Breast epithelium (tissue), 3 donors: ENCODE measurements around the gene POMZP3.
"Not testable (repeated sequence)": the region's sequence is repeated elsewhere in the genome, so short reads cannot be mapped to it uniquely, and the experiment has no call there.

Experiments used
- POLR2A ChIP-seq: fragments of 450-650 bp; IDR thresholded peaks from one replicate; pipeline ENCODE4 v1.6.1; 2016; ENCODE audit warnings: antibody characterized with exemption, mild to moderate bottlenecking, moderate library complexity
- POLR2AphosphoS5 ChIP-seq, 3 donors: sonication (generic); formaldehyde crosslinking; IDR thresholded peaks; one replicate each; pipeline ENCODE4 v1.6.1; 2017; ENCODE audit warnings: antibody characterized with exemption in 3 of 3
- TF ChIP-seq, protein P1 (sequence below), 3 donors: fragments of 450-650 bp; IDR thresholded peaks; one replicate each; pipeline ENCODE4 v1.5.1; 2016 to 2017; ENCODE audit warnings: antibody characterized with exemption in 3 of 3, mild to moderate bottlenecking in 3 of 3, moderate library complexity in 3 of 3

DNA sequence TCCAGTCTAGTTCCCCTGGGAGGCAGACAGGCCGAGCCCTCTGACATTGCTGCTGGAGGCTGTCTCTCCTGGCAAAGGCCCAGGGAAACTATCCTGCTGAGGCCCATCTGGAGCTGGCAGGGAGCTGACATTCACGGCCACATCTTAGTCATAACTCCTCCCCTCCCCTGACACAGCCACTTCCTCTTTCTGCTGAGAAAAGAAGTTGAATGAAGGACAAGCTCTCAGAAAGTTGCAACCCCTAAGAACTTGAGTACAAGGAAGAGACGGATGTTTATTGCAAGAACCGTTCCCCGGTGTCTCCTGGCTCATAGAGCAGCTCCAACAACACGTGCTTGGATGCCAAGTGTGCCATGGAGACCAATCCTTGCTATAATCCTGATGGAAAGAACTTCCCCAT is 21.1 kb downstream of the POMZP3 start:
- TF ChIP-seq, protein P1, sequence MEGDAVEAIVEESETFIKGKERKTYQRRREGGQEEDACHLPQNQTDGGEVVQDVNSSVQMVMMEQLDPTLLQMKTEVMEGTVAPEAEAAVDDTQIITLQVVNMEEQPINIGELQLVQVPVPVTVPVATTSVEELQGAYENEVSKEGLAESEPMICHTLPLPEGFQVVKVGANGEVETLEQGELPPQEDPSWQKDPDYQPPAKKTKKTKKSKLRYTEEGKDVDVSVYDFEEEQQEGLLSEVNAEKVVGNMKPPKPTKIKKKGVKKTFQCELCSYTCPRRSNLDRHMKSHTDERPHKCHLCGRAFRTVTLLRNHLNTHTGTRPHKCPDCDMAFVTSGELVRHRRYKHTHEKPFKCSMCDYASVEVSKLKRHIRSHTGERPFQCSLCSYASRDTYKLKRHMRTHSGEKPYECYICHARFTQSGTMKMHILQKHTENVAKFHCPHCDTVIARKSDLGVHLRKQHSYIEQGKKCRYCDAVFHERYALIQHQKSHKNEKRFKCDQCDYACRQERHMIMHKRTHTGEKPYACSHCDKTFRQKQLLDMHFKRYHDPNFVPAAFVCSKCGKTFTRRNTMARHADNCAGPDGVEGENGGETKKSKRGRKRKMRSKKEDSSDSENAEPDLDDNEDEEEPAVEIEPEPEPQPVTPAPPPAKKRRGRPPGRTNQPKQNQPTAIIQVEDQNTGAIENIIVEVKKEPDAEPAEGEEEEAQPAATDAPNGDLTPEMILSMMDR (IDR thresholded peaks at IDR 0.05): not testable (repeated sequence)
- not testable (repeated sequence) for TF ChIP-seq POLR2A; POLR2AphosphoS5 (IDR thresholded peaks at IDR 0.05)
